ENCODE data around the gene TP53INP2. TPM values are rescaled to one million over a fixed set of nuclear protein-coding genes. Genes with fewer than 3 reads are reported as not detected.

TP53INP2 gene
- total and polyA plus RNA-seq, 2 of the 13 experiments (the other 11 are each of a cell fraction or from before 2014, with no cell fraction given): 5.2 to 18.8 TPM

GRCh38 chr20:34705397-34706301 is 1.5 kb downstream of the TP53INP2 start (continued):
- TF ChIP-seq, protein P1, sequence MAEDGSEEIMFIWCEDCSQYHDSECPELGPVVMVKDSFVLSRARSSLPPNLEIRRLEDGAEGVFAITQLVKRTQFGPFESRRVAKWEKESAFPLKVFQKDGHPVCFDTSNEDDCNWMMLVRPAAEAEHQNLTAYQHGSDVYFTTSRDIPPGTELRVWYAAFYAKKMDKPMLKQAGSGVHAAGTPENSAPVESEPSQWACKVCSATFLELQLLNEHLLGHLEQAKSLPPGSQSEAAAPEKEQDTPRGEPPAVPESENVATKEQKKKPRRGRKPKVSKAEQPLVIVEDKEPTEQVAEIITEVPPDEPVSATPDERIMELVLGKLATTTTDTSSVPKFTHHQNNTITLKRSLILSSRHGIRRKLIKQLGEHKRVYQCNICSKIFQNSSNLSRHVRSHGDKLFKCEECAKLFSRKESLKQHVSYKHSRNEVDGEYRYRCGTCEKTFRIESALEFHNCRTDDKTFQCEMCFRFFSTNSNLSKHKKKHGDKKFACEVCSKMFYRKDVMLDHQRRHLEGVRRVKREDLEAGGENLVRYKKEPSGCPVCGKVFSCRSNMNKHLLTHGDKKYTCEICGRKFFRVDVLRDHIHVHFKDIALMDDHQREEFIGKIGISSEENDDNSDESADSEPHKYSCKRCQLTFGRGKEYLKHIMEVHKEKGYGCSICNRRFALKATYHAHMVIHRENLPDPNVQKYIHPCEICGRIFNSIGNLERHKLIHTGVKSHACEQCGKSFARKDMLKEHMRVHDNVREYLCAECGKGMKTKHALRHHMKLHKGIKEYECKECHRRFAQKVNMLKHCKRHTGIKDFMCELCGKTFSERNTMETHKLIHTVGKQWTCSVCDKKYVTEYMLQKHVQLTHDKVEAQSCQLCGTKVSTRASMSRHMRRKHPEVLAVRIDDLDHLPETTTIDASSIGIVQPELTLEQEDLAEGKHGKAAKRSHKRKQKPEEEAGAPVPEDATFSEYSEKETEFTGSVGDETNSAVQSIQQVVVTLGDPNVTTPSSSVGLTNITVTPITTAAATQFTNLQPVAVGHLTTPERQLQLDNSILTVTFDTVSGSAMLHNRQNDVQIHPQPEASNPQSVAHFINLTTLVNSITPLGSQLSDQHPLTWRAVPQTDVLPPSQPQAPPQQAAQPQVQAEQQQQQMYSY (CRISPR knock-in tag; IDR thresholded peaks at IDR 0.05): no peak
- TF ChIP-seq MTA1 (CRISPR knock-in tag; IDR thresholded peaks at IDR 0.05; ENCODE audit: borderline replicate concordance) (peak; percentile 45; the same call in 1 of the 2 replicates), ATF7 (IDR thresholded peaks at IDR 0.05) (no peak), ATF7 (CRISPR knock-in tag; IDR thresholded peaks at IDR 0.05) (no peak), ZFP1 (CRISPR knock-in tag; IDR thresholded peaks at IDR 0.05) (0 out of 2 replicates have a peak, but pooled peaks have one; percentile 4), ARHGAP35 (CRISPR knock-in tag; IDR thresholded peaks at IDR 0.05; ENCODE audit: borderline replicate concordance) (0 out of 2 replicates have a peak, but pooled peaks have one; percentile 68), CCAR2 (optimal IDR thresholded peaks at IDR 0.05; ENCODE audit: low read depth, low read length) (peak; percentile 76), ELF4 (CRISPR knock-in tag; IDR thresholded peaks at IDR 0.05; ENCODE audit: borderline replicate concordance) (no peak), SALL1 (CRISPR knock-in tag; IDR thresholded peaks at IDR 0.05) (peak; percentile 38), ZNF557 (CRISPR knock-in tag; IDR thresholded peaks at IDR 0.05) (peak; percentile 3; the same call in 1 of the 2 replicates), IRX3 (CRISPR knock-in tag; IDR thresholded peaks at IDR 0.05; ENCODE audit: borderline replicate concordance, low read depth) (no peak), ZMYM3 (CRISPR knock-in tag; IDR thresholded peaks at IDR 0.05) (peak; percentile 60; the same call in 1 of the 2 replicates), FOXA3 (CRISPR knock-in tag; IDR thresholded peaks at IDR 0.05) (peak; percentile 39; the same call in 1 of the 2 replicates), DNMT1 (CRISPR knock-in tag; IDR thresholded peaks at IDR 0.05) (peak; percentile 90; the same call in 1 of the 2 replicates), EEA1 (CRISPR knock-in tag; IDR thresholded peaks at IDR 0.05; ENCODE audit: borderline replicate concordance) (peak; percentile 86; the same call in 1 of the 2 replicates), ZNF543 (CRISPR knock-in tag; IDR thresholded peaks at IDR 0.05) (no peak), MYC (CRISPR knock-in tag; IDR thresholded peaks at IDR 0.05; ENCODE audit: borderline replicate concordance) (peak; percentile 21; the same call in 1 of the 2 replicates), ZFP36L1 (CRISPR knock-in tag; IDR thresholded peaks at IDR 0.05) (no peak), ZNF747 (CRISPR knock-in tag; IDR thresholded peaks at IDR 0.05; ENCODE audit: borderline replicate concordance) (peak; percentile 69; the same call in 1 of the 2 replicates), SOX6 (IDR thresholded peaks at IDR 0.05) (no peak), SOX6 (CRISPR knock-in tag; IDR thresholded peaks at IDR 0.05) (peak; percentile 46)
